GM12892 (cell line): ENCODE results near the gene HNRNPL.
"Not testable (repeated sequence)": the region's sequence is repeated elsewhere in the genome, so short reads cannot be mapped to it uniquely, and the experiment has no call there.

Source experiments
- DNase-seq: peaks from one replicate; pipeline ENCODE4 v3.0.0; 2011; ENCODE audit not compliant: insufficient read length
- FAIRE-seq: peaks from 2 replicates; lab custom pipeline; 2011; peaks lifted over from hg19 to GRCh38; lab: Jason Lieb, UNC
- POLR2A ChIP-seq: IDR thresholded peaks from 2 replicates; pipeline ENCODE4 v1.6.1; 2011; ENCODE audit warnings: low read depth, low read length, control low read depth
- POLR2AphosphoS5 ChIP-seq: IDR thresholded peaks from 2 replicates; pipeline ENCODE4 v1.6.1; 2011; ENCODE audit warnings: low read depth, low read length, control low read depth
- TAF1 ChIP-seq: IDR thresholded peaks from 2 replicates; pipeline ENCODE4 v1.6.1; 2011; ENCODE audit warnings: low read depth, mild to moderate bottlenecking, control low read depth, low read length, borderline replicate concordance

The HNRNPL gene

GRCh38 chr19:38833092-38833425, 16.7 kb downstream of the HNRNPL start:
- DNase-seq (no peak), FAIRE-seq (no peak)
- no peak for TF ChIP-seq TAF1

- FAIRE-seq, result peak; percentile 86
- TF ChIP-seq POLR2AphosphoS5, result no peak
- no peak for TF ChIP-seq POLR2A
- no peak for TF ChIP-seq TAF1
- DNase-seq, result no peak
These were observed 18.6 kb downstream of the HNRNPL start for GRCh38 chr19:38831142-38831605.

- no peak for FAIRE-seq
- no peak for DNase-seq
- TF ChIP-seq TAF1, result no peak
- no peak for TF ChIP-seq POLR2A
- no peak for TF ChIP-seq POLR2AphosphoS5
These were observed 19.6 kb downstream of the HNRNPL start for GRCh38 chr19:38830039-38830733.

GRCh38 chr19:38829203-38829602, 20.6 kb downstream of the HNRNPL start:
- not testable (repeated sequence) for FAIRE-seq, DNase-seq

- DNase-seq (no peak), FAIRE-seq (no peak)
- no peak for TF ChIP-seq POLR2A
- no peak for TF ChIP-seq TAF1
- TF ChIP-seq POLR2AphosphoS5, result no peak
These were observed 22.8 kb downstream of the HNRNPL start for GRCh38 chr19:38826856-38827551.

- FAIRE-seq, DNase-seq: not testable (repeated sequence)
These were observed 23.9 kb downstream of the HNRNPL start for GRCh38 chr19:38825936-38826335.

GRCh38 chr19:38821230-38821825, 28.5 kb downstream of the HNRNPL start:
- DNase-seq, FAIRE-seq: not testable (repeated sequence)

- FAIRE-seq, result no peak
- no peak for TF ChIP-seq POLR2A
- TF ChIP-seq POLR2AphosphoS5, result no peak
- no peak for TF ChIP-seq TAF1
- DNase-seq, result no peak
These were observed 30.4 kb downstream of the HNRNPL start for GRCh38 chr19:38819231-38819920.

GRCh38 chr19:38817081-38817480, 32.7 kb downstream of the HNRNPL start:
- TF ChIP-seq POLR2A, result no peak
- TF ChIP-seq POLR2AphosphoS5, result no peak
- TF ChIP-seq TAF1, result no peak
- FAIRE-seq (no peak), DNase-seq (no peak)

- TF ChIP-seq TAF1 (no peak), POLR2A (no peak), POLR2AphosphoS5 (no peak)
- no peak for DNase-seq
- no peak for FAIRE-seq
These were observed 33.5 kb downstream of the HNRNPL start for GRCh38 chr19:38816131-38816750.

- TF ChIP-seq POLR2AphosphoS5 (0 out of 2 replicates have a peak, but pooled peaks have one; percentile 37), POLR2A (no peak)
- DNase-seq, result no peak
- no peak for FAIRE-seq
These were observed 34.5 kb downstream of the HNRNPL start for GRCh38 chr19:38815059-38816001.

- DNase-seq, FAIRE-seq: not testable (repeated sequence)
These were observed 35.9 kb downstream of the HNRNPL start for GRCh38 chr19:38813932-38814331.
